PFSK-1 (cell line): ENCODE results near the gene LMO3.

Experiments
- FOXP2 ChIP-seq: optimal IDR thresholded peaks from 2 replicates; pipeline ENCODE3; 2011; ENCODE audit warnings: borderline replicate concordance, control low read depth, inconsistent platforms; ENCODE audit not compliant: insufficient read depth; ENCODE audit errors: extremely low read length, extremely low read depth
- POLR2AphosphoS5 ChIP-seq: IDR thresholded peaks from 2 replicates; pipeline ENCODE4 v1.6.1; 2012; ENCODE audit warnings: low read depth, mild to moderate bottlenecking, control low read depth, low read length, moderate library complexity
- REST ChIP-seq, 2 experiments: IDR thresholded peaks; 2 replicates each; pipeline versions ENCODE4 v1.6.1 to v1.8.0; 2011 to 2012; ENCODE audit warnings: low read depth in 2 of 2, low read length in 2 of 2, control low read depth in 1 of 2, inconsistent platforms in 1 of 2, mild to moderate bottlenecking in 1 of 2, moderate library complexity in 1 of 2; ENCODE audit not compliant: insufficient read depth in 1 of 2
- SIN3A ChIP-seq: IDR thresholded peaks from 2 replicates; pipeline ENCODE4 v1.6.1; 2012; ENCODE audit warnings: mild to moderate bottlenecking, low read length, moderate library complexity, borderline replicate concordance; ENCODE audit not compliant: insufficient read depth
- TAF1 ChIP-seq: IDR thresholded peaks from 2 replicates; pipeline ENCODE4 v1.6.1; 2012; ENCODE audit warnings: low read length, control low read depth, borderline replicate concordance; ENCODE audit not compliant: insufficient read depth

Gene LMO3

GRCh38 chr12:16524378-16524777 lies 81.6 kb downstream of the LMO3 start:
- no peak for TF ChIP-seq REST (IDR thresholded peaks at IDR 0.05; ENCODE audit: insufficient read depth in 1 of 2, low read depth in 2 of 2, low read length in 2 of 2)
- TF ChIP-seq TAF1: no peak
- no peak for TF ChIP-seq SIN3A
- no peak for TF ChIP-seq FOXP2
- no peak for TF ChIP-seq POLR2AphosphoS5

- TF ChIP-seq SIN3A (no peak), REST (IDR thresholded peaks at IDR 0.05; ENCODE audit: insufficient read depth in 1 of 2, low read depth in 2 of 2, low read length in 2 of 2) (no peak), TAF1 (no peak), FOXP2 (no peak), POLR2AphosphoS5 (no peak)
These were observed 82.0 kb downstream of the LMO3 start for GRCh38 chr12:16523951-16524331.

- no peak for TF ChIP-seq REST (IDR thresholded peaks at IDR 0.05; ENCODE audit: insufficient read depth in 1 of 2, low read depth in 2 of 2, low read length in 2 of 2)
- TF ChIP-seq TAF1: no peak
- TF ChIP-seq SIN3A: no peak
- no peak for TF ChIP-seq FOXP2
- no peak for TF ChIP-seq POLR2AphosphoS5
These were observed 82.5 kb downstream of the LMO3 start for GRCh38 chr12:16523284-16523950.

GRCh38 chr12:16520328-16520727 lies 85.6 kb downstream of the LMO3 start:
- no peak for TF ChIP-seq POLR2AphosphoS5
- no peak for TF ChIP-seq SIN3A
- no peak for TF ChIP-seq FOXP2
- TF ChIP-seq TAF1: no peak
- no peak for TF ChIP-seq REST (IDR thresholded peaks at IDR 0.05; ENCODE audit: insufficient read depth in 1 of 2, low read depth in 2 of 2, low read length in 2 of 2)
